ENCODE measurements around the gene BUB1B. TPM values are rescaled to one million over a fixed set of nuclear protein-coding genes. Genes with fewer than 3 reads are reported as not detected.

BUB1B gene
- total and polyA plus RNA-seq, 9 of the 15 experiments (the other 6 are each of a cell fraction or from before 2014, with no cell fraction given), result 28.7 to 113 (median 82.2) TPM

GRCh38 chr15:40234783-40235182 lies 73.9 kb downstream of the BUB1B start (continued):
- TF ChIP-seq RREB1 (CRISPR knock-in tag; IDR thresholded peaks at IDR 0.05) (no peak), CTBP1 (IDR thresholded peaks at IDR 0.05; ENCODE audit: borderline replicate concordance) (peak; percentile 54; the same call in 1 of the 2 replicates), SAP30 (IDR thresholded peaks at IDR 0.05; ENCODE audit: borderline replicate concordance, insufficient read depth, low read depth, low read length, poor library complexity, severe bottlenecking) (no peak), GTF2A2 (tag; IDR thresholded peaks at IDR 0.05) (no peak)

Measured in K562 (cell line).